H9 (cell line): ENCODE data around the gene CCDC191. TPM values are rescaled to one million over a fixed set of nuclear protein-coding genes. Genes with fewer than 3 reads are reported as not detected.

ENCODE experiments used
- DNase-seq: peaks from one replicate; pipeline ENCODE4 v3.0.0-alpha.2; 2017
- H2AFZ ChIP-seq: one replicate; pipeline ENCODE4 v1.6.1; 2013; ENCODE audit warnings: mild to moderate bottlenecking, low read length, control low read depth, moderate library complexity
- H2AK5ac ChIP-seq: 2 replicates; pipeline ENCODE4 v1.6.1; 2013; ENCODE audit warnings: low read length, control low read depth, mixed read lengths; ENCODE audit not compliant: insufficient read length
- H2BK120ac ChIP-seq: one replicate; pipeline ENCODE4 v1.6.1; 2013; ENCODE audit warnings: low read depth, mild to moderate bottlenecking, low read length, control low read depth, inconsistent platforms; ENCODE audit not compliant: poor library complexity, severe bottlenecking
- H2BK12ac ChIP-seq: 2 replicates; pipeline ENCODE4 v1.6.1; 2013; ENCODE audit warnings: low read length, control low read depth, mixed read lengths, low read depth; ENCODE audit not compliant: insufficient read length
- H2BK15ac ChIP-seq: 2 replicates; pipeline ENCODE4 v1.6.1; 2013; ENCODE audit warnings: low read depth, low read length, control low read depth
- H2BK20ac ChIP-seq: one replicate; pipeline ENCODE4 v1.6.1; 2013; ENCODE audit warnings: low read depth, mild to moderate bottlenecking, low read length, control low read depth, inconsistent platforms; ENCODE audit not compliant: poor library complexity, severe bottlenecking
- H2BK5ac ChIP-seq: 2 replicates; pipeline ENCODE4 v1.6.1; 2013; ENCODE audit warnings: low read length, control low read depth, mixed read lengths; ENCODE audit not compliant: insufficient read length
- H3K14ac ChIP-seq: 2 replicates; pipeline ENCODE4 v1.6.1; 2013; ENCODE audit warnings: low read length, control low read depth; ENCODE audit not compliant: insufficient read depth
- H3K18ac ChIP-seq: 2 replicates; pipeline ENCODE4 v1.6.1; 2013; ENCODE audit warnings: low read depth, mild to moderate bottlenecking, mixed read lengths, low read length, control low read depth; ENCODE audit not compliant: insufficient read length
- H3K23ac ChIP-seq: 2 replicates; pipeline ENCODE4 v1.6.1; 2013; ENCODE audit warnings: low read length, control low read depth, mixed read lengths, low read depth; ENCODE audit not compliant: insufficient read length
- H3K23me2 ChIP-seq: 2 replicates; pipeline ENCODE4 v1.6.1; 2013; ENCODE audit warnings: low read depth, mild to moderate bottlenecking, mixed read lengths, low read length, control low read depth; ENCODE audit not compliant: insufficient read length, poor library complexity, severe bottlenecking
- H3K27ac ChIP-seq: 2 replicates; pipeline ENCODE4 v1.5.1; 2013; ENCODE audit warnings: low read length, control low read depth, mixed read lengths, low read depth; ENCODE audit not compliant: insufficient read length
- H3K27me3 ChIP-seq: 2 replicates; pipeline ENCODE4 v1.6.1; 2013; ENCODE audit warnings: low read length, control low read depth, inconsistent platforms; ENCODE audit not compliant: insufficient read depth
- H3K4ac ChIP-seq: 2 replicates; pipeline ENCODE4 v1.6.1; 2013; ENCODE audit warnings: low read depth, mild to moderate bottlenecking, control low read depth, inconsistent platforms, low read length, moderate library complexity
- H3K4me1 ChIP-seq: 2 replicates; pipeline ENCODE4 v1.6.1; 2013; ENCODE audit warnings: low read length, control low read depth, inconsistent platforms; ENCODE audit not compliant: insufficient read depth
- H3K4me2 ChIP-seq: 2 replicates; pipeline ENCODE4 v1.6.1; 2013; ENCODE audit warnings: low read length, control low read depth, mixed read lengths; ENCODE audit not compliant: insufficient read length, insufficient read depth
- H3K56ac ChIP-seq: 2 replicates; pipeline ENCODE4 v1.6.1; 2013; ENCODE audit warnings: low read depth, mild to moderate bottlenecking, mixed read lengths, low read length, control low read depth; ENCODE audit not compliant: insufficient read length
- H3K79me1 ChIP-seq: 2 replicates; pipeline ENCODE4 v1.6.1; 2013; ENCODE audit warnings: low read depth, mild to moderate bottlenecking, moderate library complexity, low read length, control low read depth, inconsistent platforms; ENCODE audit not compliant: insufficient read depth, poor library complexity, severe bottlenecking
- H3K79me2 ChIP-seq: 2 replicates; pipeline ENCODE4 v1.6.1; 2013; ENCODE audit warnings: low read length, control low read depth, inconsistent platforms; ENCODE audit not compliant: insufficient read depth
- H3K9ac ChIP-seq: 2 replicates; pipeline ENCODE4 v1.6.1; 2013; ENCODE audit warnings: low read length, control low read depth, mixed read lengths; ENCODE audit not compliant: insufficient read length; ENCODE audit errors: extremely low read depth
- H3K9me3 ChIP-seq: one replicate; pipeline ENCODE4 v1.6.1; 2013; ENCODE audit warnings: low read depth, low read length, inconsistent platforms; ENCODE audit not compliant: control insufficient read depth
- H3T11ph ChIP-seq: one replicate; pipeline ENCODE4 v1.6.1; 2013; ENCODE audit warnings: mild to moderate bottlenecking, low read length, control low read depth, inconsistent platforms
- H4K20me1 ChIP-seq: one replicate; pipeline ENCODE4 v1.6.1; 2013; ENCODE audit not compliant: control insufficient read depth, insufficient read length, insufficient read depth
- H4K5ac ChIP-seq: 2 replicates; pipeline ENCODE4 v1.6.1; 2013; ENCODE audit warnings: low read depth, mild to moderate bottlenecking, mixed read lengths, low read length, control low read depth; ENCODE audit not compliant: insufficient read length
- H4K8ac ChIP-seq: replicated peaks from 2 replicates; pipeline ENCODE4 v1.6.1; 2013; ENCODE audit warnings: low read length, control low read depth, mixed read lengths, low read depth; ENCODE audit not compliant: insufficient read length
- H4K91ac ChIP-seq: 2 replicates; pipeline ENCODE4 v1.6.1; 2013; ENCODE audit warnings: low read depth, mild to moderate bottlenecking, moderate library complexity, mixed read lengths, low read length, control low read depth; ENCODE audit not compliant: insufficient read length
- H3K27ac Mint-ChIP-seq, 3 experiments: 2 replicates in 2 of 3; 3 replicates in 1 of 3; pipeline ENCODE4 v1.8.0; 2020 to 2021; ENCODE audit warnings: mixed read lengths in 3 of 3, mild to moderate bottlenecking in 1 of 3, moderate library complexity in 1 of 3
- H3K27me3 Mint-ChIP-seq: 2 replicates; pipeline ENCODE4 v1.8.0; 2021; ENCODE audit warnings: low read depth, mild to moderate bottlenecking, moderate library complexity, mixed read lengths
- H3K36me3 Mint-ChIP-seq, 3 experiments: 2 replicates in 2 of 3; 3 replicates in 1 of 3; pipeline ENCODE4 v1.8.0; 2020 to 2021; ENCODE audit warnings: low read depth in 3 of 3, mixed read lengths in 3 of 3; ENCODE audit not compliant: insufficient read depth in 1 of 3
- H3K4me1 Mint-ChIP-seq, 2 experiments: 2 replicates each; pipeline ENCODE4 v1.8.0; 2020; ENCODE audit warnings: mixed read lengths in 2 of 2
- H3K4me3 Mint-ChIP-seq, 2 experiments: 2 replicates in 1 of 2; 3 replicates in 1 of 2; pipeline ENCODE4 v1.8.0; 2020 to 2021; ENCODE audit warnings: mild to moderate bottlenecking in 2 of 2, mixed read lengths in 2 of 2, moderate library complexity in 1 of 2
- H3K9me3 Mint-ChIP-seq, 2 experiments: 2 replicates in 1 of 2; 3 replicates in 1 of 2; pipeline ENCODE4 v1.8.0; 2020; ENCODE audit warnings: mild to moderate bottlenecking in 2 of 2, mixed read lengths in 2 of 2, moderate library complexity in 1 of 2
- total RNA-seq: library from RNA; stranded (reverse); gene quantifications from 2 replicates; pipeline ENCODE4 v1.2.1, GENCODE V29; 2021
- TF ChIP-seq, protein P1 (sequence below): fragments of 200-600 bp; sonication (generic); conservative IDR thresholded peaks from 3 replicates; pipeline ENCODE4 v1.8.0; 2021; ENCODE audit warnings: antibody characterized with exemption, mild to moderate bottlenecking

Gene CCDC191
- total RNA-seq, 1 experiment from 2014 or later = 0.68 TPM

DNA sequence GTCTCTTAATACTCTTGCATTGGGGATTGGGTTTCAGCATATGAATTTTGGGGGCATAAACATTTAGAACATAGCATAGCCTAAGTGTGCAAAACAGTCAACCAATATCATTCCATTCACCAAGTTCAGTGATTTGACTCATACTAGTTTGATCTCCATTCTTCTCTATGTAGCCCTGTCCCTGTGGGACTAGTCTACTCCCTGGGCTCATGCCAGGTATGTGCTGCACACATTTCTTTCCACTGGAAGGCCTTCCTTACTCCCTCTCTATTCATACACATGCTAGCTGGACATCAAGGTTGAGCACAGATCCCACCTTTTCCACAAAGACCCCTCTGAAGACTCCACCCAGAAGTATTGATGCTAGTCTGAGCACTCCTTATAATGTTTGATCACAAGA is 103.4 kb downstream of the CCDC191 start:
- H3K18ac ChIP-seq = no peak overlapping the region
- H3K27me3 ChIP-seq = no peaks in the 10 kb centered on the region; the same call in 1 of the 2 replicates
- H3K27ac Mint-ChIP-seq = no peak overlapping the region
- H3K4me3 Mint-ChIP-seq = no peak overlapping the region
- H2AK5ac ChIP-seq = no peak overlapping the region
- H3K56ac ChIP-seq = no peak overlapping the region
- H3K27me3 Mint-ChIP-seq = peaks cover 11% of the 10 kb centered on the region
- H3K9ac ChIP-seq = no peak overlapping the region
- H3K4ac ChIP-seq = no peak overlapping the region
- no peak overlapping the region for H2BK12ac ChIP-seq
- peaks cover 0 to 36% (median 14%) of the 10 kb centered on the region in 3 experiments; a peak in 4 of 7 replicates for H3K36me3 Mint-ChIP-seq
- no peak overlapping the region for H3K14ac ChIP-seq
- no peak overlapping the region for H4K5ac ChIP-seq
- H3K9me3 ChIP-seq = no peaks in the 10 kb centered on the region
- no peak for DNase-seq
- peaks cover 8 to 10% of the 10 kb centered on the region in 2 experiments for H3K4me1 Mint-ChIP-seq
- no peak overlapping the region for H3K4me2 ChIP-seq
- H2AFZ ChIP-seq = no peak overlapping the region
- no peaks in the 10 kb centered on the region for H4K20me1 ChIP-seq
- no peak overlapping the region for H4K8ac ChIP-seq
- TF ChIP-seq, protein P1, sequence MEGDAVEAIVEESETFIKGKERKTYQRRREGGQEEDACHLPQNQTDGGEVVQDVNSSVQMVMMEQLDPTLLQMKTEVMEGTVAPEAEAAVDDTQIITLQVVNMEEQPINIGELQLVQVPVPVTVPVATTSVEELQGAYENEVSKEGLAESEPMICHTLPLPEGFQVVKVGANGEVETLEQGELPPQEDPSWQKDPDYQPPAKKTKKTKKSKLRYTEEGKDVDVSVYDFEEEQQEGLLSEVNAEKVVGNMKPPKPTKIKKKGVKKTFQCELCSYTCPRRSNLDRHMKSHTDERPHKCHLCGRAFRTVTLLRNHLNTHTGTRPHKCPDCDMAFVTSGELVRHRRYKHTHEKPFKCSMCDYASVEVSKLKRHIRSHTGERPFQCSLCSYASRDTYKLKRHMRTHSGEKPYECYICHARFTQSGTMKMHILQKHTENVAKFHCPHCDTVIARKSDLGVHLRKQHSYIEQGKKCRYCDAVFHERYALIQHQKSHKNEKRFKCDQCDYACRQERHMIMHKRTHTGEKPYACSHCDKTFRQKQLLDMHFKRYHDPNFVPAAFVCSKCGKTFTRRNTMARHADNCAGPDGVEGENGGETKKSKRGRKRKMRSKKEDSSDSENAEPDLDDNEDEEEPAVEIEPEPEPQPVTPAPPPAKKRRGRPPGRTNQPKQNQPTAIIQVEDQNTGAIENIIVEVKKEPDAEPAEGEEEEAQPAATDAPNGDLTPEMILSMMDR = no peak
- no peaks in the 10 kb centered on the region for H3K79me1 ChIP-seq
- H3K4me1 ChIP-seq = 0 out of 2 replicates have a peak, but pooled peaks cover 4% of the 10 kb centered on the region
- H3K27ac ChIP-seq = no peak overlapping the region
- no peak overlapping the region for H3T11ph ChIP-seq
- peaks cover 6% of the 10 kb centered on the region for H3K23me2 ChIP-seq
- H2BK15ac ChIP-seq = no peak overlapping the region
- H2BK20ac ChIP-seq = no peak overlapping the region
- no peak overlapping the region for H2BK5ac ChIP-seq
- no peaks in the 10 kb centered on the region for H3K9me3 Mint-ChIP-seq
- no peak overlapping the region for H4K91ac ChIP-seq
- no peak overlapping the region for H3K23ac ChIP-seq
- no peak overlapping the region for H2BK120ac ChIP-seq
- no peaks in the 10 kb centered on the region for H3K79me2 ChIP-seq
